Ishikawa (cell line): ENCODE data around the gene SUSD2.

ENCODE experiments used
- CEBPB ChIP-seq: IDR thresholded peaks from 2 replicates; pipeline ENCODE4 v1.6.1; 2012
- CREB1 ChIP-seq: IDR thresholded peaks from 2 replicates; pipeline ENCODE4 v1.6.1; 2012; ENCODE audit warnings: low read depth
- EP300 ChIP-seq: IDR thresholded peaks from 2 replicates; pipeline ENCODE4 v1.6.1; 2012; ENCODE audit warnings: borderline replicate concordance
- FOXM1 ChIP-seq: IDR thresholded peaks from 2 replicates; pipeline ENCODE4 v1.6.1; 2012; ENCODE audit warnings: low read depth, borderline replicate concordance
- MAX ChIP-seq: IDR thresholded peaks from 2 replicates; pipeline ENCODE4 v1.6.1; 2012
- NFIC ChIP-seq: IDR thresholded peaks from 2 replicates; pipeline ENCODE4 v1.6.1; 2012
- RAD21 ChIP-seq: IDR thresholded peaks from 2 replicates; pipeline ENCODE4 v1.6.1; 2012; ENCODE audit warnings: low read depth
- TAF1 ChIP-seq: IDR thresholded peaks from 2 replicates; pipeline ENCODE4 v1.6.1; 2012; ENCODE audit warnings: low read depth, mild to moderate bottlenecking
- TCF12 ChIP-seq: IDR thresholded peaks from 2 replicates; pipeline ENCODE4 v1.6.1; 2012; ENCODE audit warnings: low read depth
- TEAD4 ChIP-seq: IDR thresholded peaks from 2 replicates; pipeline ENCODE4 v1.6.1; 2012
- USF1 ChIP-seq: IDR thresholded peaks from 2 replicates; pipeline ENCODE4 v1.6.1; 2012
- YY1 ChIP-seq: IDR thresholded peaks from 2 replicates; pipeline ENCODE4 v1.6.1; 2012; ENCODE audit warnings: low read depth

- TF ChIP-seq CREB1: no peak
- no peak for TF ChIP-seq EP300
- TF ChIP-seq MAX: no peak
- no peak for TF ChIP-seq RAD21
- TF ChIP-seq FOXM1: no peak
- TF ChIP-seq YY1: no peak
- TF ChIP-seq NFIC: no peak
- TF ChIP-seq CEBPB: no peak
- TF ChIP-seq TCF12: no peak
- TF ChIP-seq USF1: no peak
- TF ChIP-seq TAF1: no peak
- TF ChIP-seq TEAD4: no peak
Observed at GRCh38 chr22:24225044-24225601, 43.8 kb downstream of the SUSD2 start.
